ENCODE data around the gene IQSEC3.

DNA sequence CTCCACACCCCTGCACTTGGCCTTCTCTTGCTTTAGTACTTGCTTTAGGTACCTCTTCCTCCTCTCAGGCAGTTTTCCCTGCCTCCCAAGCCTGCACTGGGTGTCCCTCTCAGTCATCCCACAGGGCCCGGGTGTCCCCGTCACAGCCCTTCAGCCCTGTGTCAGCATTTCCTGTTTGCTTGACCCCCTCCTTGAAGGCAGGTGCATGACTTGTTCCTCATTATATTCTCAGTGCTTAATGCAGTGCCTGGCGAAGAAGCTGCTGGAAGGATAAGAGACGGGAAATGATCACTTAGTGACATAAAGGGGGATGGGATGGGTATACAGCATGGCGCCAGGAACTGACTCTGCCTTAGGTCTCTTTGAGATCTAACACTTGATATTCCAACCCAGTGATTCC is 61.5 kb downstream of the IQSEC3 start:
- TF ChIP-seq POLR2AphosphoS5 (IDR thresholded peaks at IDR 0.05) (no peak), MXI1 (conservative IDR thresholded peaks at IDR 0.05; ENCODE audit: poor library complexity, severe bottlenecking) (no peak), EZH2 (IDR thresholded peaks at IDR 0.05; ENCODE audit: borderline replicate concordance, insufficient read depth, low read length, poor library complexity, severe bottlenecking) (no peak), TAF1 (IDR thresholded peaks at IDR 0.05; ENCODE audit: low read depth) (no peak), SMC3 (conservative IDR thresholded peaks at IDR 0.05; ENCODE audit: poor library complexity) (no peak)
- TF ChIP-seq, protein P1, sequence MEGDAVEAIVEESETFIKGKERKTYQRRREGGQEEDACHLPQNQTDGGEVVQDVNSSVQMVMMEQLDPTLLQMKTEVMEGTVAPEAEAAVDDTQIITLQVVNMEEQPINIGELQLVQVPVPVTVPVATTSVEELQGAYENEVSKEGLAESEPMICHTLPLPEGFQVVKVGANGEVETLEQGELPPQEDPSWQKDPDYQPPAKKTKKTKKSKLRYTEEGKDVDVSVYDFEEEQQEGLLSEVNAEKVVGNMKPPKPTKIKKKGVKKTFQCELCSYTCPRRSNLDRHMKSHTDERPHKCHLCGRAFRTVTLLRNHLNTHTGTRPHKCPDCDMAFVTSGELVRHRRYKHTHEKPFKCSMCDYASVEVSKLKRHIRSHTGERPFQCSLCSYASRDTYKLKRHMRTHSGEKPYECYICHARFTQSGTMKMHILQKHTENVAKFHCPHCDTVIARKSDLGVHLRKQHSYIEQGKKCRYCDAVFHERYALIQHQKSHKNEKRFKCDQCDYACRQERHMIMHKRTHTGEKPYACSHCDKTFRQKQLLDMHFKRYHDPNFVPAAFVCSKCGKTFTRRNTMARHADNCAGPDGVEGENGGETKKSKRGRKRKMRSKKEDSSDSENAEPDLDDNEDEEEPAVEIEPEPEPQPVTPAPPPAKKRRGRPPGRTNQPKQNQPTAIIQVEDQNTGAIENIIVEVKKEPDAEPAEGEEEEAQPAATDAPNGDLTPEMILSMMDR (IDR thresholded peaks at IDR 0.05; ENCODE audit: poor library complexity, severe bottlenecking), result no peak
- TF ChIP-seq, protein P2, sequence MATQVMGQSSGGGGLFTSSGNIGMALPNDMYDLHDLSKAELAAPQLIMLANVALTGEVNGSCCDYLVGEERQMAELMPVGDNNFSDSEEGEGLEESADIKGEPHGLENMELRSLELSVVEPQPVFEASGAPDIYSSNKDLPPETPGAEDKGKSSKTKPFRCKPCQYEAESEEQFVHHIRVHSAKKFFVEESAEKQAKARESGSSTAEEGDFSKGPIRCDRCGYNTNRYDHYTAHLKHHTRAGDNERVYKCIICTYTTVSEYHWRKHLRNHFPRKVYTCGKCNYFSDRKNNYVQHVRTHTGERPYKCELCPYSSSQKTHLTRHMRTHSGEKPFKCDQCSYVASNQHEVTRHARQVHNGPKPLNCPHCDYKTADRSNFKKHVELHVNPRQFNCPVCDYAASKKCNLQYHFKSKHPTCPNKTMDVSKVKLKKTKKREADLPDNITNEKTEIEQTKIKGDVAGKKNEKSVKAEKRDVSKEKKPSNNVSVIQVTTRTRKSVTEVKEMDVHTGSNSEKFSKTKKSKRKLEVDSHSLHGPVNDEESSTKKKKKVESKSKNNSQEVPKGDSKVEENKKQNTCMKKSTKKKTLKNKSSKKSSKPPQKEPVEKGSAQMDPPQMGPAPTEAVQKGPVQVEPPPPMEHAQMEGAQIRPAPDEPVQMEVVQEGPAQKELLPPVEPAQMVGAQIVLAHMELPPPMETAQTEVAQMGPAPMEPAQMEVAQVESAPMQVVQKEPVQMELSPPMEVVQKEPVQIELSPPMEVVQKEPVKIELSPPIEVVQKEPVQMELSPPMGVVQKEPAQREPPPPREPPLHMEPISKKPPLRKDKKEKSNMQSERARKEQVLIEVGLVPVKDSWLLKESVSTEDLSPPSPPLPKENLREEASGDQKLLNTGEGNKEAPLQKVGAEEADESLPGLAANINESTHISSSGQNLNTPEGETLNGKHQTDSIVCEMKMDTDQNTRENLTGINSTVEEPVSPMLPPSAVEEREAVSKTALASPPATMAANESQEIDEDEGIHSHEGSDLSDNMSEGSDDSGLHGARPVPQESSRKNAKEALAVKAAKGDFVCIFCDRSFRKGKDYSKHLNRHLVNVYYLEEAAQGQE (IDR thresholded peaks at IDR 0.05; ENCODE audit: borderline replicate concordance), result no peak

Measured in neural cell (in vitro differentiated cells).